Erythroblast (primary cell): Measurements from ENCODE around the gene TXNDC11.

Source experiments
- GATA1 ChIP-seq: IDR thresholded peaks from 2 replicates; pipeline ENCODE4 v1.6.1; 2011; ENCODE audit warnings: low read depth, mild to moderate bottlenecking, control low read depth, low read length, moderate library complexity
- POLR2A ChIP-seq: IDR thresholded peaks from 2 replicates; pipeline ENCODE4 v1.6.1; 2011; ENCODE audit warnings: mild to moderate bottlenecking, low read length

GRCh38 chr16:11699234-11699894 is 43.3 kb downstream of the TXNDC11 start:
- TF ChIP-seq POLR2A (no peak), GATA1 (no peak)
